GM08714 (cell line): ENCODE measurements around the gene MNS1.
"Not testable (repeated sequence)": the region's sequence is repeated elsewhere in the genome, so short reads cannot be mapped to it uniquely, and the experiment has no call there.

ENCODE experiments used
- H3K4me3 ChIP-seq: fragments of 200-500 bp; sonication (Bioruptor generic); 2 replicates; pipeline ENCODE4 v1.5.1; 2014; ENCODE audit warnings: mild to moderate bottlenecking, low read length, inconsistent platforms
- ZNF274 ChIP-seq: IDR thresholded peaks from 2 replicates; pipeline ENCODE4 v1.6.1; 2012; ENCODE audit warnings: mild to moderate bottlenecking, low read depth, low read length

The MNS1 gene

GRCh38 chr15:56425276-56425675 lies 39.7 kb downstream of the MNS1 start:
- TF ChIP-seq ZNF274: no peak

GRCh38 chr15:56413114-56413733 lies 51.7 kb downstream of the MNS1 start:
- not testable (repeated sequence) for H3K4me3 ChIP-seq

More at GRCh38 chr15:56425276-56425675, 39.7 kb downstream of the MNS1 start:
- H3K4me3 ChIP-seq: no peak overlapping the region

- no peak overlapping the region for H3K4me3 ChIP-seq
- no peak for TF ChIP-seq ZNF274
These were observed 53.7 kb downstream of the MNS1 start for GRCh38 chr15:56411122-56411749.

DNA sequence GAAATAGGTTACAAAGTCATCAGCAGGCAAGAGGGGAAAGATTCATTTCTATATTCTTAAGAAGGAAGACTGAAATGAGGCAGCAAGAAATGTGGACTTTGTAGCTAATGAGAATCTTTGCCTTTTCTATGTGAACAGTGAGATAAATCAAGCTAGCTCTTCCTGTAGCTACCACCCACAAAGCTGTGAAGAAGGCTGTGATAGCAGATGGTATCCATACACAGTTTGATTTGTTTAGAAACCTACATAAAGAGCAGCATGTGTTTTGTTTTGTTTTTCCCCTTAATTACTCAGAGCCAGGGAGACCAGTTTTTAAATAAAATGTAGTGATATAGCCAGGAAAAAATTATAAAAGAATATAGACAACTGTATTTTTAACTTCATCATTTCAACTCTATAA lies 54.2 kb downstream of the MNS1 start:
- H3K4me3 ChIP-seq: no peak overlapping the region
- no peak for TF ChIP-seq ZNF274

- H3K4me3 ChIP-seq: not testable (repeated sequence)
These were observed 65.7 kb downstream of the MNS1 start for GRCh38 chr15:56399209-56399608.

DNA sequence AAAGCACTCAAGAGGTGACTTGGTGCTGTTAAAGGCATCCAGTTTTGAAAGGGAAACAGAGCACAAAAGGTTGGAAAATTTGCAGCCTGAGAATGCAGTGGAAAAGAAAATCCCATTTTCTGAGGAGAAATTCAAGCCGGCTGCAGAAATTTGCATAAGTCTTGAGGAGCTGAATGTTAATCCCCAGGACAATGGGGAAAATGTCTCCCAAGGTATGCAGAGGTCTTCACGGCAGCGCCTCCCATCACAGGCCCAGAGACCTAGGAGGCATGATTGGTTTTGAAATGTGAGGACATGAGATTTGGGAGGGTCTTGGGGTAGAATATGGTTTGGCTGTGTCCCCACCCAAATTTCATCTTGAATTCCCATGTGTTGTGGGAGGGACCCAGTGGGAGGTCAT lies 67.6 kb downstream of the MNS1 start:
- not testable (repeated sequence) for H3K4me3 ChIP-seq

DNA sequence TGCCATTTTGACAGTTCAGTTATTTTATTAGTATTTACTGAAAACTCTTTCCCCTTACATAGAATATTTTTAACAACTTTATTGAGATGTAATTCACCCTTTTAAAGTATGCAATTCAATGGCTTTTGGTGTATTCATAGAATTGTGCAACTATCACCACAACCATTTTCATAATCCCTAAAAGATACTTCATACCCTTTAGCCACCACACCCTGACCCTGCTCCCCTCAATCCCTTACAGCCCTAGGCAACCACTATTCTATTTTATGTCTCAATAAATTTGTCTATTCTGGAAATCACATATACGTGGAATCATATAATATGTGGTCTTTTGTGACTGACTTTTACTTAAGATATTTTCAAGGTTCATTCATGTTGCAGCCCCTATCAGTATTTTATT lies 70.0 kb downstream of the MNS1 start:
- H3K4me3 ChIP-seq: no peak overlapping the region

GRCh38 chr15:56393277-56393676 lies 71.7 kb downstream of the MNS1 start:
- no peak for TF ChIP-seq ZNF274
- H3K4me3 ChIP-seq: no peak overlapping the region

More for the DNA sequence above, 70.0 kb downstream of the MNS1 start:
- TF ChIP-seq ZNF274: no peak

DNA sequence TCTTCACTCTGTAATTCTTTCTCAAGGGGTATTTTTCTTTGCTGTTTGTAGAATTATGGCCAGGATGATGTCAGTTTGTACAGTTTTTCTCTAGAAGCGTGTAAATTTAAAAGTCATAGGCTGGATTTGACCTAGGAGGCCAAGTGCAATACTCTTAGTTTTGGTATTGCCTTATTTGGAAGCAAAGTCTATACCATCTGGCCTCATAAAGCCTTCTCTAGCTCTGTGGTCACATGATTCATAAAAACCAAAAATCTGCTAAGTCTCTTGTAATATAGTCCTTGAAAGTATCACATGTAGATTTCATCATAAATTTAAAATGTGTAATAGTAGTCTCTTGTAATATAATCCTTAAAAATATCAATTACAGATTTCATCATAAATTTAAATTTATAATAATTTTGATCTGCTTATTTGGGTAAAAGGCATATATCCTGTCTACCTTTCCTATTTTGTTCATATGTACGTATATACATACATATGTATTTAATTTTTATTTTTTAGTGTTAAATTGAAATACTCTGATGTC lies 74.1 kb downstream of the MNS1 start:
- no peak overlapping the region for H3K4me3 ChIP-seq
- no peak for TF ChIP-seq ZNF274

GRCh38 chr15:56385908-56386307 lies 79.0 kb downstream of the MNS1 start:
- H3K4me3 ChIP-seq: no peak overlapping the region
- TF ChIP-seq ZNF274: no peak

GRCh38 chr15:56383010-56383409 lies 81.9 kb downstream of the MNS1 start:
- no peak for TF ChIP-seq ZNF274
- no peak overlapping the region for H3K4me3 ChIP-seq
